IPS DF 19.7 (cell line): ENCODE results near the gene EDN1.
"Not testable (repeated sequence)": the region's sequence is repeated elsewhere in the genome, so short reads cannot be mapped to it uniquely, and the experiment has no call there.

Source experiments
- DNase-seq: peaks from one replicate; pipeline ENCODE4 v3.0.0-alpha.2; 2013; ENCODE audit warnings: low read depth, low spot score

The EDN1 gene

GRCh38 chr6:12325872-12326271 is 35.7 kb downstream of the EDN1 start:
- no peak for DNase-seq

- DNase-seq = no peak
Measured at GRCh38 chr6:12327391-12327790, 37.2 kb downstream of the EDN1 start.

GRCh38 chr6:12327988-12328387 is 37.8 kb downstream of the EDN1 start:
- DNase-seq = no peak

- no peak for DNase-seq
Measured at GRCh38 chr6:12328701-12329100, 38.5 kb downstream of the EDN1 start.

GRCh38 chr6:12331474-12331873 is 41.3 kb downstream of the EDN1 start:
- no peak for DNase-seq

- DNase-seq = no peak
Measured at GRCh38 chr6:12331951-12332749, 42.0 kb downstream of the EDN1 start.

- not testable (repeated sequence) for DNase-seq
Measured at GRCh38 chr6:12332750-12333079, 42.6 kb downstream of the EDN1 start.

GRCh38 chr6:12333128-12333527 is 43.0 kb downstream of the EDN1 start:
- DNase-seq = no peak

GRCh38 chr6:12334526-12335130 is 44.5 kb downstream of the EDN1 start:
- DNase-seq = no peak

GRCh38 chr6:12335131-12335527 is 45.0 kb downstream of the EDN1 start:
- DNase-seq = no peak

GRCh38 chr6:12335717-12336116 is 45.6 kb downstream of the EDN1 start:
- DNase-seq = no peak

- DNase-seq = no peak
Measured at GRCh38 chr6:12336121-12336971, 46.2 kb downstream of the EDN1 start.

- DNase-seq = no peak
Measured at GRCh38 chr6:12339022-12339421, 48.9 kb downstream of the EDN1 start.

- no peak for DNase-seq
Measured at GRCh38 chr6:12339808-12340487, 49.8 kb downstream of the EDN1 start.

- no peak for DNase-seq
Measured at GRCh38 chr6:12340488-12340818, 50.3 kb downstream of the EDN1 start.

GRCh38 chr6:12342664-12343063 is 52.5 kb downstream of the EDN1 start:
- DNase-seq = no peak

GRCh38 chr6:12343122-12343439 is 52.9 kb downstream of the EDN1 start:
- DNase-seq = no peak

GRCh38 chr6:12343440-12344162 is 53.4 kb downstream of the EDN1 start:
- no peak for DNase-seq

- DNase-seq = no peak
Measured at GRCh38 chr6:12344296-12344695, 54.1 kb downstream of the EDN1 start.

GRCh38 chr6:12344961-12345693 is 55.0 kb downstream of the EDN1 start:
- no peak for DNase-seq

GRCh38 chr6:12345694-12346058 is 55.5 kb downstream of the EDN1 start:
- DNase-seq = no peak
